ENCODE measurements around the gene MEPE.
"Not testable (repeated sequence)": the region's sequence is repeated elsewhere in the genome, so short reads cannot be mapped to it uniquely, and the experiment has no call there.

MEPE gene

GRCh38 chr4:87890753-87891152, 58.0 kb downstream of the MEPE start:
- DNase-seq: not testable (repeated sequence)

- no peak for DNase-seq
Measured at GRCh38 chr4:87895964-87896621, 63.3 kb downstream of the MEPE start.

Measured in T-helper 9 cell (primary cell).